ENCODE measurements around the gene MREG.

GRCh38 chr2:215994911-215995310, 18.4 kb downstream of the MREG start:
- TF ChIP-seq, protein P1, sequence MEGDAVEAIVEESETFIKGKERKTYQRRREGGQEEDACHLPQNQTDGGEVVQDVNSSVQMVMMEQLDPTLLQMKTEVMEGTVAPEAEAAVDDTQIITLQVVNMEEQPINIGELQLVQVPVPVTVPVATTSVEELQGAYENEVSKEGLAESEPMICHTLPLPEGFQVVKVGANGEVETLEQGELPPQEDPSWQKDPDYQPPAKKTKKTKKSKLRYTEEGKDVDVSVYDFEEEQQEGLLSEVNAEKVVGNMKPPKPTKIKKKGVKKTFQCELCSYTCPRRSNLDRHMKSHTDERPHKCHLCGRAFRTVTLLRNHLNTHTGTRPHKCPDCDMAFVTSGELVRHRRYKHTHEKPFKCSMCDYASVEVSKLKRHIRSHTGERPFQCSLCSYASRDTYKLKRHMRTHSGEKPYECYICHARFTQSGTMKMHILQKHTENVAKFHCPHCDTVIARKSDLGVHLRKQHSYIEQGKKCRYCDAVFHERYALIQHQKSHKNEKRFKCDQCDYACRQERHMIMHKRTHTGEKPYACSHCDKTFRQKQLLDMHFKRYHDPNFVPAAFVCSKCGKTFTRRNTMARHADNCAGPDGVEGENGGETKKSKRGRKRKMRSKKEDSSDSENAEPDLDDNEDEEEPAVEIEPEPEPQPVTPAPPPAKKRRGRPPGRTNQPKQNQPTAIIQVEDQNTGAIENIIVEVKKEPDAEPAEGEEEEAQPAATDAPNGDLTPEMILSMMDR (IDR thresholded peaks at IDR 0.05; ENCODE audit: low read depth, low read length, poor library complexity, severe bottlenecking), result no peak
- TF ChIP-seq EZH2phosphoT487 (IDR thresholded peaks at IDR 0.05; ENCODE audit: borderline replicate concordance, low read length), result no peak
